Transverse colon (tissue), 3 donors: ENCODE measurements around the gene GTF2IRD1.

Source experiments
- CTCF ChIP-seq, 5 experiments: fragments of 200-600 bp in 3 of 5; fragments of 450-650 bp in 2 of 5; sonication (generic) in 3 of 5; IDR thresholded peaks; 1 replicate in 2 of 5; 2 replicates in 3 of 5; pipeline ENCODE4 v1.5.1; 2016 to 2017; ENCODE audit warnings: antibody characterized with exemption in 5 of 5, inconsistent platforms in 3 of 5, mild to moderate bottlenecking in 2 of 5, moderate library complexity in 1 of 5
- POLR2A ChIP-seq: fragments of 450-650 bp; IDR thresholded peaks from one replicate; pipeline ENCODE4 v1.6.1; 2016; ENCODE audit warnings: antibody characterized with exemption, mild to moderate bottlenecking, moderate library complexity

- TF ChIP-seq POLR2A (no peak), CTCF (IDR thresholded peaks at IDR 0.05) (no peak)
Observed at GRCh38 chr7:74457007-74457406, 3.3 kb downstream of the GTF2IRD1 start.
